AG04450 (cell line): ENCODE results near the gene BATF3. TPM values are rescaled to one million over a fixed set of nuclear protein-coding genes. Genes with fewer than 3 reads are reported as not detected.

Experiments used
- CTCF ChIA-PET: fragments of 300-600, 350-600 bp; formaldehyde crosslinking; extraction: SDS; loops from one replicate; lab custom pipeline; 2022; ENCODE audit warnings: antibody characterized with exemption, inconsistent platforms; lab: Charles Lee
- POLR2A ChIA-PET: fragments of 350-600 bp; formaldehyde crosslinking; extraction: SDS; loops from one replicate; lab custom pipeline; 2021; ENCODE audit warnings: antibody characterized with exemption, inconsistent platforms; lab: Yijun Ruan, JAX
- DNase-seq: peaks from one replicate; pipeline ENCODE4 v3.0.0-alpha.2; 2011; ENCODE audit warnings: low read depth, low spot score
- H3K27ac ChIP-seq: one replicate; pipeline ENCODE4 v1.5.1; 2012; ENCODE audit warnings: low read depth, low read length, control low read depth
- H3K27me3 ChIP-seq: one replicate; pipeline ENCODE4 v1.6.0; 2012; ENCODE audit warnings: low read length; ENCODE audit not compliant: control insufficient read depth, insufficient read depth
- H3K4me3 ChIP-seq: 2 replicates; pipeline ENCODE4 v1.5.1; 2011; ENCODE audit warnings: mild to moderate bottlenecking, low read depth, low read length, control low read depth
- H3K9me3 ChIP-seq: 2 replicates; pipeline ENCODE4 v1.5.1; 2012; ENCODE audit warnings: low read length; ENCODE audit not compliant: control insufficient read depth, insufficient read depth
- polyA plus RNA-seq: library from polyadenylated mRNA; depleted of rRNA; stranded (reverse); fragments of >200 nt; gene quantifications from 2 replicates; pipeline ENCODE4 v1.2.3, GENCODE V29; 2011
- TF ChIP-seq, protein P1 (sequence below): IDR thresholded peaks from 2 replicates; pipeline ENCODE4 v1.5.1; 2011; ENCODE audit warnings: low read depth, low read length, control low read depth, inconsistent platforms

The BATF3 gene
- polyA plus RNA-seq, 1 experiment: 1.4 TPM

DNA sequence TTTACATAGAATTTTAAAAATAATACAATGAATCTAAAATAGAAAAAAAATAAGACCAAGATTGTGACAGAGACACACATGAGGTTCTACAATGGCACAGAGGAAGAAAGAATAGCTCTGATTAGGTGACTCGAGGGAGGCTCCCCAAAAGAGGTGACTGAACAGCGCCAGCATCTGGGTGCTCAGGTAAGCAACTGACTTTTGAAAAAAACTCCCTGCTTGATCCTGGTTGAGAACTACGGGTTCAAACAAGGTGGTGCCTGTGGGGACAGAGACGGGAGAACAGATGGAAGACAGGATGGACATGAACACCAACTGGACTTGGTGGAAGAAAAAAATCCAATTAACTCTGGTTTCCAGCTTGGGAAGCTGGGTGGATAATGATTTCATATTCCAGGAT, 22.5 kb downstream of the BATF3 start:
- no peaks in the 10 kb centered on the region for H3K27me3 ChIP-seq
- H3K9me3 ChIP-seq: no peaks in the 10 kb centered on the region
- TF ChIP-seq, protein P1, sequence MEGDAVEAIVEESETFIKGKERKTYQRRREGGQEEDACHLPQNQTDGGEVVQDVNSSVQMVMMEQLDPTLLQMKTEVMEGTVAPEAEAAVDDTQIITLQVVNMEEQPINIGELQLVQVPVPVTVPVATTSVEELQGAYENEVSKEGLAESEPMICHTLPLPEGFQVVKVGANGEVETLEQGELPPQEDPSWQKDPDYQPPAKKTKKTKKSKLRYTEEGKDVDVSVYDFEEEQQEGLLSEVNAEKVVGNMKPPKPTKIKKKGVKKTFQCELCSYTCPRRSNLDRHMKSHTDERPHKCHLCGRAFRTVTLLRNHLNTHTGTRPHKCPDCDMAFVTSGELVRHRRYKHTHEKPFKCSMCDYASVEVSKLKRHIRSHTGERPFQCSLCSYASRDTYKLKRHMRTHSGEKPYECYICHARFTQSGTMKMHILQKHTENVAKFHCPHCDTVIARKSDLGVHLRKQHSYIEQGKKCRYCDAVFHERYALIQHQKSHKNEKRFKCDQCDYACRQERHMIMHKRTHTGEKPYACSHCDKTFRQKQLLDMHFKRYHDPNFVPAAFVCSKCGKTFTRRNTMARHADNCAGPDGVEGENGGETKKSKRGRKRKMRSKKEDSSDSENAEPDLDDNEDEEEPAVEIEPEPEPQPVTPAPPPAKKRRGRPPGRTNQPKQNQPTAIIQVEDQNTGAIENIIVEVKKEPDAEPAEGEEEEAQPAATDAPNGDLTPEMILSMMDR: no peak
- POLR2A ChIA-PET: interaction anchor here (1.0 kb wide), 1 partner anchor 11 kb away, joined by 3 read pairs; no protein-coding TSS in a partner anchor
- H3K4me3 ChIP-seq: no peak overlapping the region
- CTCF ChIA-PET: interaction anchor here (0.9 to 1.7 kb wide), 4 partner anchors 9 to 199 kb away, joined by 3 to 7 read pairs (median 4); no protein-coding TSS in a partner anchor
- H3K27ac ChIP-seq: no peak overlapping the region
- DNase-seq: no peak

DNA sequence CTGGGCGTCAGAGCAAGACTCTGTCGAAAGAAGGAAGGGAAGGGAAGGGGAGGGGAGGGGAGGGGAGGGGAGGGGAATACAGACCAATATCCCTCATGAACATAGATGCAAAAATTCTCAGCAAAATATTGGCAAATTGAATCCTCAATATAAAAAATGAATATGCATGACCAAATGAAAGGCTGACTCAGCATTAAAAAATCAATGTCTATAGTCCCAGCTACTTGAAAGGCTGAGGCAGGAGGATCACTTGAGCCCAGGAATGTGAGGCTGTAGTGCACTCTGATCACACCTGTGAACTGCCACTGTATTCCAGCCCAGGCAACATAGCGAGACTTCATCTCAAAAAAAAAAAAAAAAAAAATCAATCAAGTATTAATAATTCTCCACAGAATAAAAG, 24.0 kb downstream of the BATF3 start:
- Histone ChIP-seq H3K27me3 (no peaks in the 10 kb centered on the region), H3K27ac (no peak overlapping the region), H3K4me3 (no peak overlapping the region), H3K9me3 (no peaks in the 10 kb centered on the region)
- ChIA-PET POLR2A (no interaction called here), CTCF (interaction anchor here (1.5 to 1.7 kb wide), 2 partner anchors 11 kb away, joined by 7 read pairs; no protein-coding TSS in a partner anchor)
- no peak for DNase-seq
- TF ChIP-seq, protein P1: no peak

DNA sequence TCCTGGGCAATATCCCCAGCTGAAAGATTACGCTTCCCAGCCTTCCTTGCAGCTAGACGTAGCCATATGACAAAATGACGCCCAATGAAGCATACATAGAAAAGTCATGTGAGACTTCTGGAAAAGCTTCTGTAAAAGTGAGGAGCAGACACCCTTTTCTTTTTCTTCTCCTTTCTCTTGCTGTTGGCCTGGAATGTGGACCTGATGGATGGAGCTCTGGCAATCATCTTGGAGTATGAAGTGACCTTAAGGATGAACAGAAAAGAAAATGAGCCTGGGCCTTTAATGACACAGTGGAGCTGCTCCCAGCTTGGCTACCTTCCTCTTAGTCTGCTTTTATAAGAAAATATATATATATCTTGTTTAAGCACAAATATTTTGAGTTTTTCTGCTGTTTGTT, 24.8 kb downstream of the BATF3 start:
- CTCF ChIA-PET: interaction anchor here (1.5 kb wide), 1 partner anchor 10 kb away, joined by 7 read pairs; no protein-coding TSS in a partner anchor

DNA sequence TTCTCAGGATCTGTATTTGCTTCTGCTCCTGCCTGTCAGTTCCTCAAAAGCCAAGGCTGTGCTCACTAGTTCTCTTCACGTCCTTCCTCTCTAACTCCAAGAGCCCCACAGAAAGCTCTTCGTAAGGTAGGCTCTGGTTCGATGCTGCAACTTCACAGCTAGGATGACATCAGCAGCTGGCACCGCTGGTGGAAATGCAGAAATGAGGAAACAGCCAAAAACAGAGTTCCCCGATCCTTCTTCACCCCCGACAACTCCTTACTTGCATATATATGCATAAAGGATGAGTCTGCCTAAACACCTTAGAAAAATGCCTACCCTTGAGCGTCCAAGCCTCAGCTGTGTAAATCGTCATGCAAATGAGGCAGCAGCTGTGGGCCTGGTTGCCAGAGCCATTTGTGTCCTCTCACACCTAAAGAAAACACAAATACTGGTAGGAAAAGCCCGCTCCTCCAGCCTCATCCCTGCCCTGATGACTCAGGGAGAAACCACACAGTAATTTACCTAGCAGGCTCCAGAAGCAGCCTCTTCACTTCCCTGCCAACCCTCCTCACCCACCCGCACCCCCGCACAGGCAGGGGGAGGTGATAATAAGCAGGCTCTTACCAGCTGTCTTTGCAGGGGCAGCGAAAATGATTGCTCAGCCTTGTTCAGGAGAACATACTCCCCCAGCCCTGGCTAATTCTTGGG, 28.2 kb downstream of the BATF3 start:
- ChIA-PET CTCF (interaction anchor here (0.7 to 2.6 kb wide), 2 partner anchors 78 to 1431 kb away, joined by 3 to 10 read pairs; no protein-coding TSS in a partner anchor), POLR2A (no interaction called here)
- no peak overlapping the region for H3K27ac ChIP-seq
- H3K4me3 ChIP-seq: no peak overlapping the region; the same call in 1 of the 2 replicates
- no peaks in the 10 kb centered on the region for H3K9me3 ChIP-seq
- no peak for DNase-seq
- TF ChIP-seq, protein P1: no peak
- no peaks in the 10 kb centered on the region for H3K27me3 ChIP-seq

More for the DNA sequence above, 24.8 kb downstream of the BATF3 start:
- no peaks in the 10 kb centered on the region for H3K27me3 ChIP-seq
- POLR2A ChIA-PET: no interaction called here
- no peaks in the 10 kb centered on the region for H3K9me3 ChIP-seq
- no peak overlapping the region for H3K4me3 ChIP-seq
- no peak for DNase-seq
- H3K27ac ChIP-seq: no peak overlapping the region
- TF ChIP-seq, protein P1: no peak

DNA sequence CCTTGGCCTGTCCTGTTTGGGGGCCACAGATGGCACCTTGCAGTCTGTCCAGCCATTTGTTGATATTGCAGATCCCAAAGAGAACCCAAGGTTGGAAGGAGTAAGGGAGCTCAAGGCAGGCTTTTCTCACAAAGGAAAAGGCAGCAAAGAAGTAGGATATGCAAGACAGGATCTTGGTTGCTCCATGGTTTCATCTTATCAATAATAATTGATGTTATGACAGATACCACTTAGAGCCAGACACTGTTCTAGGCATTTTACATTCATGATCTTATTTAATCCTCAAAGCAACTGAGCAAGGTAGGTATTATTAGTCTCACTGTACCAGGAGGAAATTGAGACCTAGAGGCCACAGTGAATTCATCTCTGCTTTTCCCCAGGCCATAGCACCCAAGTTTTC, 28.8 kb downstream of the BATF3 start:
- ChIA-PET POLR2A (no interaction called here), CTCF (interaction anchor here (2.6 kb wide), 1 partner anchor 79 kb away, joined by 10 read pairs; no protein-coding TSS in a partner anchor)
- TF ChIP-seq, protein P1: no peak

More for the DNA sequence above, 28.8 kb downstream of the BATF3 start:
- H3K4me3 ChIP-seq: no peak overlapping the region
- no peak overlapping the region for H3K27ac ChIP-seq
- no peak for DNase-seq
- H3K9me3 ChIP-seq: no peaks in the 10 kb centered on the region
- no peaks in the 10 kb centered on the region for H3K27me3 ChIP-seq
